ENCODE measurements around the gene RNF141.
A peak's percentile ranks its signal among the peaks of the same experiment; 100 is the strongest.

Gene RNF141

GRCh38 chr11:10540915-10541560 is at the start of gene RNF141:
Gene RNF141, minus strand, starts transcription at chr11:10541187. Its CDS starts 7,029 bp downstream, at chr11:10534158.
- peak; percentile 97 to 98 for DNase-seq

- no peak for DNase-seq
Observed at GRCh38 chr11:10590218-10590915, 49.4 kb upstream of the RNF141 start.

- no peak for DNase-seq
Observed at GRCh38 chr11:10588904-10589303, 47.9 kb upstream of the RNF141 start.

- no peak for DNase-seq
Observed at GRCh38 chr11:10587995-10588394, 47.0 kb upstream of the RNF141 start.

GRCh38 chr11:10587388-10587787 is 46.4 kb upstream of the RNF141 start:
- DNase-seq: no peak

GRCh38 chr11:10584071-10584501 is 43.1 kb upstream of the RNF141 start:
- no peak for DNase-seq

- DNase-seq: no peak
Observed at GRCh38 chr11:10581481-10582019, 40.6 kb upstream of the RNF141 start.

- no peak for DNase-seq
Observed at GRCh38 chr11:10580623-10581022, 39.6 kb upstream of the RNF141 start.

- DNase-seq: no peak
Observed at GRCh38 chr11:10579700-10580099, 38.7 kb upstream of the RNF141 start.

- DNase-seq: no peak
Observed at GRCh38 chr11:10576035-10576398, 35.0 kb upstream of the RNF141 start.

- DNase-seq: no peak
Observed at GRCh38 chr11:10575346-10576034, 34.5 kb upstream of the RNF141 start.

- DNase-seq: no peak
Observed at GRCh38 chr11:10573556-10573955, 32.6 kb upstream of the RNF141 start.

GRCh38 chr11:10573028-10573427 is 32.0 kb upstream of the RNF141 start:
- no peak for DNase-seq

GRCh38 chr11:10572533-10572932 is 31.5 kb upstream of the RNF141 start:
- DNase-seq: no peak

GRCh38 chr11:10568486-10568941 is 27.5 kb upstream of the RNF141 start, which contains the start of gene LYVE1:
Gene LYVE1, minus strand, starts transcription at chr11:10568665. Its CDS starts 133 bp downstream, at chr11:10568532.
- no peak for DNase-seq

GRCh38 chr11:10567446-10567845 is 26.5 kb upstream of the RNF141 start:
- no peak for DNase-seq

- DNase-seq: no peak
Observed at GRCh38 chr11:10566257-10566957, 25.4 kb upstream of the RNF141 start.

- no peak for DNase-seq
Observed at GRCh38 chr11:10565493-10565892, 24.5 kb upstream of the RNF141 start.

- no peak for DNase-seq
Observed at GRCh38 chr11:10564696-10565318, 23.8 kb upstream of the RNF141 start.

- no peak for DNase-seq
Observed at GRCh38 chr11:10564030-10564429, 23.0 kb upstream of the RNF141 start.

GRCh38 chr11:10561947-10562346 is 21.0 kb upstream of the RNF141 start:
- DNase-seq: no peak

GRCh38 chr11:10561043-10561818 is 20.2 kb upstream of the RNF141 start:
- DNase-seq: no peak
